DND-41 (cell line): ENCODE data around the gene WNT10A.

Source experiments
- EZH2 ChIP-seq: IDR thresholded peaks from 3 replicates; pipeline ENCODE4 v1.6.1; 2012; ENCODE audit warnings: borderline replicate concordance, low read depth, mild to moderate bottlenecking, moderate library complexity, low read length, inconsistent platforms; ENCODE audit not compliant: severe bottlenecking
- TF ChIP-seq, protein P1 (sequence below): IDR thresholded peaks from 2 replicates; pipeline ENCODE4 v1.5.1; 2012; ENCODE audit warnings: borderline replicate concordance, low read length, moderate library complexity, mild to moderate bottlenecking; ENCODE audit not compliant: poor library complexity, severe bottlenecking; ENCODE audit errors: extremely low read depth

DNA sequence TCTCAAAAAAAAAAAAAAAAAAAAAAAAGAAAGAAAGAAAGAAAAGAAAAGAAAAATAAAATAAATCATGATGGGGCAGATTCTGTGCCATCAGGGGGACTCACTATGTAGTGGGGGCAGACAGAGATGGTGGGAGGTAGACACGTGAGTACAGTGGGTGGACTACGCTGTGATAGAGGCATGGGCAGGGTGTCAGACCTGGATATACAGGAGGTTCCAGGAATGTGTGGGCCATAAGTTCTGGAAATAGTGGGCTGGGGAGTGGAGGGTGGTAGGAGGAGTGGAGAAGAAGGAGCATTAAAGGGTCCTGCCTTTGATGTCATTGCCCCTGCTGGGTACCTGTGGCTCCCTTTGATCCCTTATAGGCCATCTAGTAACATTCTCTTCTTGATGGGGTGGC lies 29.9 kb upstream of the WNT10A start:
- TF ChIP-seq, protein P1, sequence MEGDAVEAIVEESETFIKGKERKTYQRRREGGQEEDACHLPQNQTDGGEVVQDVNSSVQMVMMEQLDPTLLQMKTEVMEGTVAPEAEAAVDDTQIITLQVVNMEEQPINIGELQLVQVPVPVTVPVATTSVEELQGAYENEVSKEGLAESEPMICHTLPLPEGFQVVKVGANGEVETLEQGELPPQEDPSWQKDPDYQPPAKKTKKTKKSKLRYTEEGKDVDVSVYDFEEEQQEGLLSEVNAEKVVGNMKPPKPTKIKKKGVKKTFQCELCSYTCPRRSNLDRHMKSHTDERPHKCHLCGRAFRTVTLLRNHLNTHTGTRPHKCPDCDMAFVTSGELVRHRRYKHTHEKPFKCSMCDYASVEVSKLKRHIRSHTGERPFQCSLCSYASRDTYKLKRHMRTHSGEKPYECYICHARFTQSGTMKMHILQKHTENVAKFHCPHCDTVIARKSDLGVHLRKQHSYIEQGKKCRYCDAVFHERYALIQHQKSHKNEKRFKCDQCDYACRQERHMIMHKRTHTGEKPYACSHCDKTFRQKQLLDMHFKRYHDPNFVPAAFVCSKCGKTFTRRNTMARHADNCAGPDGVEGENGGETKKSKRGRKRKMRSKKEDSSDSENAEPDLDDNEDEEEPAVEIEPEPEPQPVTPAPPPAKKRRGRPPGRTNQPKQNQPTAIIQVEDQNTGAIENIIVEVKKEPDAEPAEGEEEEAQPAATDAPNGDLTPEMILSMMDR: no peak
- no peak for TF ChIP-seq EZH2
